KOPT-K1 (cell line): ENCODE results near the gene TM9SF2.
"Not testable (repeated sequence)": the region's sequence is repeated elsewhere in the genome, so short reads cannot be mapped to it uniquely, and the experiment has no call there.

Experiments used
- H3K27ac ChIP-seq: fragments of 200-600 bp; sonication (generic); 2 replicates; pipeline ENCODE4 v1.5.1; 2016; ENCODE audit warnings: antibody characterized with exemption, mild to moderate bottlenecking, low read depth, low read length; ENCODE audit not compliant: poor library complexity, severe bottlenecking
- H3K36me3 ChIP-seq: fragments of 200-600 bp; sonication (generic); 2 replicates; pipeline ENCODE4 v1.5.1; 2017; ENCODE audit warnings: antibody characterized with exemption, mild to moderate bottlenecking, low read length, moderate library complexity; ENCODE audit not compliant: insufficient read depth
- H3K9me3 ChIP-seq: fragments of 200-600 bp; sonication (generic); 2 replicates; pipeline ENCODE4 v1.5.1; 2017; ENCODE audit warnings: antibody characterized with exemption, low read length, mild to moderate bottlenecking; ENCODE audit not compliant: insufficient read depth, poor library complexity, severe bottlenecking

TM9SF2 gene

DNA sequence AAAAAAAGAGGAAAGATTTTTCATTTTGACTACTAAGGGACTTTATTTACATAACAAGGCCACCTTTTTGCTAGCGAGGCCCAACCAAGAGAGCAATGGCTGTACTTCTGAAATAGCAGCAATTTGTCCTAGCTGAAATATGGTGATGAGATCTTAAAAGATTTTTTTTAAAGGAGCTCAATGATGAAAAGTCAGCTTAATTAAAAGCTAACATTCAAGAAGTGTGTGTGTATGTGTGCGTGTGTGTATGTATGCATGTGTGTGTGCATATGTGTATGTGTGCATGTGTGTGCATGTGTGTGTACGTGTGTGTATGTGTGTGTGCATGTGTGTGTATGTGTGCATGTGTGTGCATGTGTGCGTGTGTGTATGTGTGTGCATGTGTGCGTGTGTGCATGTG is 24.6 kb upstream of the TM9SF2 start:
- H3K9me3 ChIP-seq, result no peaks in the 10 kb centered on the region
- no peaks in the 10 kb centered on the region for H3K36me3 ChIP-seq
- no peak overlapping the region for H3K27ac ChIP-seq

DNA sequence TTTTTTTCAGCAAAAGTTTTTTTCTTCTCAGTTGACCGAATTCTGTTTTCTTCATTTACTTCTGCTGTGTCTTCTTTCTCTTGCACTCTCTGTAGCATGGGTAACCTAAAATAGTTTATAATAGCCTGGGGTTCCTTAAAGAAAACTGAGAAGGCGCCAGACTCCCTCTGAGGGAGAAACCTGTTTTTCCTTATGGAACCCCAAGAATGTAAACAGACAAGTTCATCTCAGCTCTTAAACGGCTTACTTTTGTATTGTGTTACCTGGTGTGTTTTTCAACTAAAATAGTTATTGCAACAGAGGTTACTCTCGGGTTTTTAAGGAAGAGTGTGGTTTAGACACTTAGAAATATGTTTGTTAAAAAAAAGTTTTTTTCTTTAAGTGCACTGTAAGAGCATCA is 23.8 kb upstream of the TM9SF2 start:
- no peak overlapping the region for H3K27ac ChIP-seq
- no peaks in the 10 kb centered on the region for H3K36me3 ChIP-seq
- no peaks in the 10 kb centered on the region for H3K9me3 ChIP-seq

DNA sequence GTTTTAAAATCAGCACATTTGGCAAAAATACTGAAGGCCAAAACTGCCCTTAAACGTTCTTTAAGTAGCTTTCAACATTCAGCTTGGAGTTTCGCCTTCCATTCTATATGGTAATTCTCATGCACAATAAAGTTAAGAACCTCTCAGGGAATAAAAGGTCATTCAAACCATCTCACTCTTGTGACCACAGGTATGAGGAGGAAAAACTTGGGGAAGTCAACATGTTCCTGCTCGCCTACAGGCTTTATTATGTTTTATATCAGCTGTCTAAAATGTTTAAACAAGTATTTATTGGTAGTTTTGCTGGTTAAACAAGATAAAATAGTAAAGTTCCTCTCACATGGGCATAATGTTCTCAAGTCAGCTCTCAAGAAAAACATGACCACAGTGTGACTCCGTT is 19.9 kb upstream of the TM9SF2 start:
- Histone ChIP-seq H3K9me3 (no peaks in the 10 kb centered on the region), H3K27ac (no peak overlapping the region)

DNA sequence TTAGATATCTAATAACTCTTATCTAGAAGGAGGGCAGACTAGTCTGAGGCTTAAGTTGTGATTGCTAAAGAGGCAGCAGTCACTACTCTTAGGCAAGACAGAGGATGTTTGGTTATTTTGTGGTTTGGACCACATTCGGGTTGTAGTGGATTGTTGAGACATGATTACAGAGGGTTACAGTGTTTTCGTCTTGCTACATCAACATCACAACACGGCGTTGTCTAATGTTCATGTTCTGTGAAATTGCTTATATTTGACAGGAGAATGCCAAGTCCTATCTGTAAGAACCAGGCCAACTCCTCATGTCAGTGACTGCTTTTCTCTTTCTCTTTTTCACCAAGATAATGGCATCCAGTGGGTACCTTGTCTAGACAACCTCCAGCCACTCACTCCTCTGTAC is 16.8 kb upstream of the TM9SF2 start:
- Histone ChIP-seq H3K36me3 (no peaks in the 10 kb centered on the region), H3K27ac (no peak overlapping the region), H3K9me3 (peaks cover 10% of the 10 kb centered on the region)

More for the DNA sequence above, 19.9 kb upstream of the TM9SF2 start:
- no peaks in the 10 kb centered on the region for H3K36me3 ChIP-seq

DNA sequence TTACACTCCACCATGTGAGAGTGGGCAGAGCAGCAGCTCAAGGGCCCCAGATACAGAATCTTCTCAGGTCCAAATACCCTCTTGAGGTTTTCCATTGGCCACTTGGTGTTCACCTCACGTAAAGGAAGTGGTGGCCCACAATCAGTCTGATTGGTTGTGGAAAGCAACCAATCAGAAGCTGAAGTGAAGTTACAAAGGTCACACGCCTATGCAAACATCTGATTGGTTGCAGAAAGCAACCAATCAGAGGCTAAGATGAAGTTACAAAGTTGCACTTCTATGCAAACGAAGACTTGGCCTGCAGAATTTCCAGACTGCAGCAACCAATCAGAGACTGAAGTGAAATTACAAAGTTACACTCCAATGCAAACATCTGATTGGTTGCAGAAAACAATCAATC is 14.3 kb upstream of the TM9SF2 start:
- Histone ChIP-seq H3K27ac (no peak overlapping the region), H3K36me3 (no peaks in the 10 kb centered on the region), H3K9me3 (peaks cover 10% of the 10 kb centered on the region)

DNA sequence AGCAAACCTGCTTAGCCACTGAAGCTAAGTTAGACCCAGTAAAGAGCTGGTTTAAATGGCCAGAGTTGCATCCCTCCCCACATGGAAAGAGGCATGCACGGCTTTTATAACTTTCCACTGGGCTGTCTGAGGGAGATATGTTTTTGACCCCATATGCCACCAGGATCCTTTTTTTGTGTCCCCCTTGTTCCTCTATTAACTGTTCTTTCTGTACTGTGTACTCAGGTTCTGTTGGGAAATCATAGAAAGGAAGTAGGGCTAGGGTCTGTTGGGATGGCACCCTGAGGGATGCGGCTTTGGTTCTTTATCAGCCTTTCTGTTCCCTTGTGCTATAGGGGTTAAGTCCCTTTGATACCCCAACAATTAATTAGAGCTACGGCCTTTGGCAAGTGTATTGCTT is 12.2 kb upstream of the TM9SF2 start:
- Histone ChIP-seq H3K36me3 (no peaks in the 10 kb centered on the region), H3K9me3 (peaks cover 10% of the 10 kb centered on the region), H3K27ac (no peak overlapping the region)

DNA sequence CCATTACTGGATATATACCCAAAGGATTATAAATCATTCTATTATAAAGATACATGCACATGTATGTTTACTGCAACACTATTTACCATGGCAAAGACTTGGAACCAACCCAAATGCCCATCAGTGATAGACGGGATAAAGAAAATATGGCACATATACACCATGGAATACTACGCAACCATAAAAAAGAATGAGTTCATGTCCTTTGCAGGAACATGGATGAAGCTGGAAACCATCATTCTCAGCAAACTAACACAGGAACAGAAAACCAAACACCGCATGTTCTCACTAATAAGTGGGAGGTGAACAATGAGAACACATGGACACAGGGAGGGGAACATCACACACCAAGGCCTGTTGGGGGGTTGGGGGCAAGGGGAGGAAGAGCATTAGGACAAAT is 9.5 kb upstream of the TM9SF2 start:
- H3K9me3 ChIP-seq, H3K27ac ChIP-seq, H3K36me3 ChIP-seq: not testable (repeated sequence)

DNA sequence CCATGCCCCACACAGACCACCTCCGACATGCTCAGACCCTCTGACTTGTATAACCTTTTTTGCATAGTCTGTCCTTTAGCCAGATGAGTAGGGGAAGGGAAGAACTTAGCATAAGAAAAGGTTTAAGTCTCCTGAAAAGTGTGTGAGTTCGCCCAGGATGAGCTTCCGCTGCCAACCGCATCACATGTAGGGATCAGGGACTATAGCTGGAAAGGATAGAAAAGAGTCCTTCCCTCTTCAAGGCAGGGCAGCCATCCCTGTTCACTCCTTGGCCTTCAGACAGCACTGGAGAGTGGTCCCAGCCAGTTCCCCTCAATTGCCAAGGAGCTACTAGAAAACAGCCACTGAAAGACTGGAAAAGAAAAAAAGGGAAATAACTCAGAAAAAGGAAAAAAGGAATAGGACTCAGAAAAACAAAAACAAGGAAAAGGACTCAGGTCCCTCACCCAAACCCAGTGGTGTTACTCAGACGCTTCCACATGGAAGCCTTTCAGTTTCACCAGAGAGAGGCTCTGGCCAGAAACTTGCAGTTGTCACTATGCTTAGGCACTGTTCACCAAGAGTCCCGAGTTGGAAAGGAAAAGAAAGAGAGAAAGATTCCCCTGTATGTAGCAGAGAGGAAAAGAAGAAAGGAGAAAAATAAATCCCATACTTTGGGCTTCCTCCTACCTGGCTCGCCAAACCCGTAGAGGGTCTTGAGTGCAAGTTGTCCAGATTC is 5.6 kb upstream of the TM9SF2 start:
- Histone ChIP-seq H3K9me3 (no peaks in the 10 kb centered on the region), H3K27ac (peak overlapping the region; percentile 80), H3K36me3 (no peaks in the 10 kb centered on the region)

DNA sequence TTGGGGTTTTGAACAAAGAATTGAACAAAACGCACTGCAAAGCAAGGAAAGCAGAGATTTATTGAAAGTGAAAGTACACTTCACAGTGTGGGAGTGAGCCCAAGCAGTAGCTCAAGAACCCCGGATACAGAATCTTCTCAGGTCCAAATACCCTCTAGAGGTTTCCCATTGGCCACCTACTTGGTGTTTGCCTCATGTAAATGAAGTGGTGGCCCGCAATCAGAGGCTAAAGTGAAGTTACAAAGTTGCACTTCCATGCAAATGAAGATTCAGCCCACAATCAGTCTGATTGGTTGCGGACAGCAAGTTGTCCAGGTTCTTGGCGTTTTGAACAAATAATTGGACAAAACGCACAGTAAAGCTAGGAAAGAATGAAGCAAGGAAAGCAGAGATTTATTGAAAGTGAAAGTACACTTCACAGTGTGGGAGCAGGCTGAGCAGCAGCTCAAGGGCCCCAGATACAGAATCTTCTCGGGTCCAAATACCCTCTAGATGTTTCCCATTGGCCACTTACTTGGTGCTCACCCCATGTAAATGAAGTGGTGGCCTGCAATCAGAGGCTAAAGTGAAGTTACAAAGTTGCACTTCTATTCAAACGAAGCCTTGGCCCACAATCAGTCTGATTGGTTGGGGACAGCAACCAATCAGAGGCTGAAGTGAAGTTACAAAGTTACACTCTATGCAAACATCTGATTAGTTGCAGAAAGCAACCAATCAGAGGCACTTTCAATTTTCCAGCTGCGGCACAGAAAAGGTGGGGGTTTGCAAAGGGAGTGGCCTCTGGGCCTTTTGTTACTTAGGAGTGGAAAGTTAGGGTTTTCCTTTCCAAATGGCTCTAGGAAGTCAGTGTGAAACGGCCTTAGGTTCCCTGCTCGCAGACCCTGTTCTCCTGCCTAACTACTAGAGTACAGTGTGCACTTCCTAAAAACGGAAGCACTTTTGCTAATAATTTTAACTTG is 4.8 kb upstream of the TM9SF2 start:
- Histone ChIP-seq H3K9me3 (no peaks in the 10 kb centered on the region), H3K36me3 (no peaks in the 10 kb centered on the region), H3K27ac (peak overlapping the region; percentile 80)

DNA sequence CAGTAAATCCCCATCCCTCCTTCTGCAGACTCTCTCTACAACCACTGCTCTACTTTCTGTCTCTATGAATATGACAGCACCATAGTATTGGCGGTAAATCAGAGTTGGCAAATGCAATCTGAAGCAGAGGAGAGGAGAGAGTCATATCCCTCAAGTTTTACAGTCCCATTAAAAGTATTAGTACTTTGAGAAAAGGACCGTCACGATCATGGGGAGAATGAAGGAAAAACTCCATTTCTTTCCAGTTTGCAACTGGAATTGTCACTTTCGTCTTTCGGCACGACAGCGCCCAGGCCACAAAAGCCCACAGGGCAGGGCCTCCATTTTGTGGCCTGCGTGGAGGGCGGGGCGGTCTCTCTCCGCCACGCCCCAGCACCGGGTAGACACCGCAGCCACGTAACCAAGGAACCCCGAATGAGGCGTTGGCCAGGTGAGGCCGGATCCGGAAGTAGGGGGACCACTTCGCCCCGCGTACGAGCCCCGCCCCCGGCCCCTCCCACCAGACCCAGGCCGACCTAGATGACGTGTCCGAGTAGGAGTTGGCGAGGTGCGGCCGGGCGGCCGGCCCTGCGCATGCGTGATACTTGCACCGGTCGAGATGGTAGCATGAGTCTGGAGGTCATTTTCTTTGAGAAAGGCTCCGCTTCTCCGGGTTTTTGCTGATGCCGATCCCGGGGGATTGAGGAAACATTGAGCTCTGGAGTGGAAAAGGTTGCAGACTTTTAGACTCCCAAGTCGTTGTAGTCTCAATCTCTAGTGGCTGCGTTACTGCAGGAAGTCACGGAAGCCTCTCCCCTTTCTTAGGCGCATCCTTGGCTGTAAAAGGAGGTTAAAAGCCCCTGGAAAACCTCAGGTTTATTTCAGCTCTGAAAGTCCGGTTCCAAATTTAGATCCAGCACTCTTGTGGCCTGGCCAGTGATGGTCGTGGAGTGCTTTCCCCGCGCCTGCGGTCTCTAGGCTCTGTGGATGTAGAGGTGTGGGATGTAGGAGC is 2.8 kb upstream of the TM9SF2 start:
- Histone ChIP-seq H3K27ac (peak overlapping the region; percentile 77), H3K9me3 (no peaks in the 10 kb centered on the region), H3K36me3 (no peaks in the 10 kb centered on the region)

DNA sequence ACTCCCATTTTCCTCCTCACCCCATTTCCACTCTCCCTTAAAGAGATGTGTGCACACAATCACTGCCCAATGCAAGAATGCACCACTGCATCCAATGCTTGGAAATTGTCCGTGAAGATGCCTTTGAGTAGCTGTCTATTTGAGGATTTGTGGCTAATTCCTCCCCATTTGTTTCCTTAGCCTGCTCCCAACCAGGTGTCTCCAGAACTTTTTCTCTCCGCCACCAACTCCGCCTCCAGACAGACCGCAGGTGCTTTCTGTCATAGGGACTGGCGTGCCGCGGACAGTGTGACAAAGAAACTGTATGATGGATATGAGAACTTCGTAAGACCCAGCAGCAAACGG is 461 bp upstream of the TM9SF2 start:
- peak overlapping the region; percentile 86 for H3K27ac ChIP-seq
- H3K36me3 ChIP-seq, result no peaks in the 10 kb centered on the region
- no peaks in the 10 kb centered on the region for H3K9me3 ChIP-seq

DNA sequence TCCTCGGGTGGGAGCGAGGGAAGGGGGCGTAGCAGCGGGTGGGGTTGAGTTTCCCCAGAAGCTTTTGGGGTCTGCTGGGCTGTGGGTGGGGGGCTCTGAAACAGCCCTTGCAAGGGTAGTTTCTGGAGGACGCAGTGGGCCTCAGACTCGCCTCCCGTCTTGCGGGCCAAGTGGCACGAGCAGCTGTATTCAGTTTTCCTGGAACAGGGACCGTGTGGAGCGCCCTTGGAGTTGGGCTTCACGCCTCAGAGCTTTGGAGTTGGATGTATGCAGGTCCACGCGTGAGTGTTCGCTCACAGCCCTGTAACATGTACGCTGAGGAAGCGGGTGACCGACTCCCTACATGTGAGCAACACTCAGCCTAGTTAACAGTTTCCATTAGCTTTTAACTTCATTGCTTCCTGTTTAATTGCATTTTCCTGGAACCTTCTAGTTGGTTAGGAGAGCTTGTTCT is 603 bp downstream of the TM9SF2 start:
- no peaks in the 10 kb centered on the region for H3K9me3 ChIP-seq
- 0 out of 2 replicates have a peak, but pooled peaks cover 6% of the 10 kb centered on the region for H3K36me3 ChIP-seq
- H3K27ac ChIP-seq, result peak overlapping the region; percentile 86

DNA sequence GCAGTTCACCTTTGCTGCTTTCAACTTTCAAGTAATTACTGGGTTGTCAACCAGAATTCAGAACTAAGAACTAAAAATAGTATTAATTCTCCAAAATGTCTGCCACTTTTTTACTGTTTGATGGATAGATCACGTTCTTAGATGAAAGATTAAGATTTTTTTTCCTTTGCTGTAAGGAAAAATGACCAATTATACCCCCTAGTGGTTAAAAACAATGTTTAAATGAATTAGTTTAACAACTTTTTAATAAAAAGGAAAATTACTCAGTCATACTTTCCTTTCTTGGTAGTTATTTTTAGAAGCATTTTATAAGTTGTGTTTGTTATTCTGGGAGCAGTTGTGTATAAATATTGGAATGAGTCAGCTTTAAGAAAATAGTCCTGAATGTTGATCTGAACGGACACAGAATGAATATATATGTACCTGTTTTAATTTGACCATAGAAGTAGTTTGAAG is 4.6 kb downstream of the TM9SF2 start:
- H3K36me3 ChIP-seq, result peaks cover 44% of the 10 kb centered on the region
- peaks cover 26% of the 10 kb centered on the region for H3K9me3 ChIP-seq
- no peak overlapping the region for H3K27ac ChIP-seq

DNA sequence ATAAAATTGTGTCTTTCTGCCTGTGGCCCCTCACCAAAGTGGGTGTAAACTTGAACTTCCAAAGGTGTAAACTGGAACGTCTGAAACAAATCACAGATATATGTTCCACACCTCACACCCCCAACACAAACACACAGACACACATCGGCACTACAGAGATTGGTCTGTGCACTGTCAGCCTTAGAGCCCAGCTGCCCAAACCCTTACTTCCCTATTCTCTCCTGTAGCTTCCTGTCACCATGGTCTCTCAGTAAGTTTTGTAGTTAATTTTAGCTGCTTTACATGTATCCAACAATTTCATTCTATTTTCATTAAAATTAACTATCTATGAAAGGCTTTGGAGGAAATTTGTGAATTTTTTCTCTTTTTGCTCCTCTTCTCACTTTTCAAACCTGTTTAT is 5.4 kb downstream of the TM9SF2 start:
- Histone ChIP-seq H3K36me3 (peaks cover 44% of the 10 kb centered on the region), H3K9me3 (peaks cover 26% of the 10 kb centered on the region), H3K27ac (no peak overlapping the region)
